ENCODE data around the gene ARVCF. TPM values are rescaled to one million over a fixed set of nuclear protein-coding genes. Genes with fewer than 3 reads are reported as not detected.

Gene ARVCF
- total RNA-seq, 1 experiment from 2014 or later, result 0.58 TPM

DNA sequence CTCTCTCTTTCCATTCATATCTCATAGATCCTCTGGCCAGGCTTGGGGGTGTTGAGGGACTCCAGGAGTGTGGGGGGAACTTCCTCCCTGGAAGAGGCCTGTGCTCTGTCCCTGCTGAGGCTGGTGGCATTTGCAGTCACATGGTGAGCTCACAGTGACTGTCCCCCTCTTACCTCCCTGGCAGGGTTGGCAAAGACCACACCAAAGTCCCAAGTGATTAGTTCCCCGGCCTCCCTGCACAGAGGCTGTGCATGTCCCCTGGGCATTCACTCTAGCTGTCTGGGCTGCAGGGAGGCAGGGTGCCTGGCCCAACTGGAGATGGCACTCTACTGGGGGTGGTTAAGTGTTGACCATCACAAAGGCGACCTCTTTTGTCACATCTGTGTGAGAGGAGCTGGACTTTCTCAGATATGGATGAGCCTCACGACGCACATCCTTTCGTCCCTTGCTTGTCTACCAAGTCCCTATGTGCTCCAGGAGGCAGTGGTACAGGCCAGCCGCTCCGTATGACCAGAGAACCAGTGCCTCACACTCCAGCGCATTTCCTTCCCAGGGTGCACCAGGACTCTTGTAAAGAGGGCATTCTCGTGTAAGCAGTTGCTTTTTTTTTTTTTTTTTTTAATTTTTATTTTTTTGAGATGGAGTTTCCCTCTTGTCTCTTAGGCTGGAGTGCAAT lies 13.1 kb upstream of the ARVCF start:
- DNase-seq (ENCODE audit: low spot score), result no peak

DNA sequence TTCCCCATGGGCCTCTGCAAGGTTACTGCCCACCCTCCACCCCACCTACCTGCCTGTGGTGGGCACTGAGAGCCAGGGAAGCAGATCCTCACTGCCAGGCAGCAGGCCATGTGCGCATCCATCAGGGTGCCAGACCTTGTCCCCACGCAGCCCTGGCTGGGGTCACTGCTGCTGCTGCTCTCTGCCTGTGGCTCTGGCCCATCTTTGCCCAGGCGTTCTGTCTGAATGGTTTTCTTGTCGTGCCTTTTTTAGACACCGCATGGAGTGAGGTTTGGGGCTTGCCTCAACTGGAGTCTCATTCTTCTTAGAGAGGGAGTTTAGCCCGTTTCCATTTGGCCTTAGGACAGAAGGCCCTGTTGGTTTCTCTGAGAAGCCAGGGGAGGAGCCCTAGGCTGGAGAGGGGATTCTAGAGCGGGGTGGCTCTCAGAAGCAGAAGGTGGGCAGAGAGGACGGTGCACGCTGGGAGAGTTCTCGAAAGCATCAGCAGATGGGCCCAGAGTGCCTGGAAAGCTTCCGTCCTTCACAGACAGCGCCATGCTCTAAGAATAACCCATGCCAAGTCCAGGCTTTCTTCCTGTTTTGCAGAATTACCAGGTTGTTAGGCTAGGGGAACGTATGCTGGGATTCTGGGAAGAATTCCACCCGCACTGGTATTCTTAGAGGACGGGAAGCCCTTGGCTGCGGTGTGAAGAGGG lies 12.4 kb upstream of the ARVCF start:
- DNase-seq (ENCODE audit: low spot score), result no peak

DNA sequence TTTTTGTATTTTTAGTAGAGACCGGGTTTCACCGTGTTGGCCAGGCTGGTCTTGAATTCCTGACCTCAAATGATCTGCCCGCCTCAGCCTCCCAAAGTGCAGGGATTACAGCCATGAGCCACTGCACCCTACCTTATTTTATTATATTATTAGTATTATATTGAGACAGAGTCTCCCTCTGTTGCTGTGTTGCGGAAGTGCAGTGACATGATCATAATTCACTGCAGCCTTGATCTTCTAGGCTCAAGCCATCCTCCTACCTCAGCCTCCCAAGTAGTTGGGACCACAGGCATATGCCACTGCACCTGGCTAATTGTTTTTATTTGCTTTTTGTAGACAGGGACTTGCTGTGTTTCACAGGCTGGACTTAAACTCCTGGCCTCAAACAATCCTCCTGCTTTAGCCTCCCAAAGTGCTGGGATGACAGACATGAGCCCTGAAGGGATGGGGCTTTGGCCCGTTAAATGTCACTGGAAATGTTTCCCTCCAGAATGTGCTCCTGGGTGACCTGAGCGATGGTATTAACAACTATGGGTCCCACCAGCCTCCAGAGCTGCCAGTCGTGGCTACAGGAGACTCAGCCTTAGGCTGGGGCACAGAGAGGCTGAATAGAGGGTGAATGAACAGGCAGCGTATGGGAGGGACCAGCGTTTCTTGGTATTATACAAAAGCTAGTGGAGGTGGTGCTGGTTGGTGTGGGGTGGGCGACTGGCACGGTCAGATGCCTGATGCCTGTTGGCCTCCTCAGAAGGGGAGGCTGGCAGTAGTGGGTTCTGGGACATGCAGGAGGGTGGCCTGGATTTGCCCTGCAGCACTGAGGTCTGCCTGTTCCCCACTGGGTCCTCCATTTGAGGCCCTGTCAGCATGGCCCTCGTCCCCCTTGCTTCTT lies 11.6 kb upstream of the ARVCF start:
- DNase-seq (ENCODE audit: low spot score), result no peak

- no peak for DNase-seq (ENCODE audit: low spot score)
Measured at GRCh38 chr22:20026996-20027601, 10.5 kb upstream of the ARVCF start.

DNA sequence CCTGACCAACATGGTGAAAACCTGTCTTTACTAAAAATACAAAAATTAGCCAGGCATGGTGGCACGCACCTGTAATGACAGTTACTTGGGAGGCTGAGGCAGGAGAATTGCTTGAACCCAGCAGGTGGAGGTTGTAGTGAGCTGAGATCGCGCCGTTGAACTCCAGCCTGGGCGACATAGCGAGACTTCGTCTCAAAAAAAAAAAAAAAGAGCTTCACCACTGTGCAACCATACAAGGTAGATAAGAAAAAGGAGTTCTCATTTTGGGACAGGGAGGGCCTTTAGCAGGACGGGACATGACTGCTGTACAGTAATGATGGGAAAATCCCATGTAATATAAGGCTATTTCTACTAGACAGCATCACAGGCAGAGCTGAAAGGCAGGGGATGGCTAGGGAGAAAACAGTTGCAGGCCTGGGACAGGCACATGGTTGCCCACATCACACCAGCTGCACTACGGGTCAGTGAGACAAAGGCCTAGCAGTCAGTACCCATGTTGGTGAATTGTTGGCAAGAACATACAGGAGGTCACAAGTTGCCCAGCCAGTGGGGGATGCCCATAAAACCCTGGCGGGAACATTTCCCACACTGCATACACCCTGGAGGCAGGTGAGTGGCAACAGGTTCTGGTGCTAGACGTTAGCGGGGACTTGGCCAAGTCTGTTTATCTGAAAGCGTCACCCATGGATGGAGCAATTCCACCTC lies 9.7 kb upstream of the ARVCF start:
- no peak for DNase-seq (ENCODE audit: low spot score)

DNA sequence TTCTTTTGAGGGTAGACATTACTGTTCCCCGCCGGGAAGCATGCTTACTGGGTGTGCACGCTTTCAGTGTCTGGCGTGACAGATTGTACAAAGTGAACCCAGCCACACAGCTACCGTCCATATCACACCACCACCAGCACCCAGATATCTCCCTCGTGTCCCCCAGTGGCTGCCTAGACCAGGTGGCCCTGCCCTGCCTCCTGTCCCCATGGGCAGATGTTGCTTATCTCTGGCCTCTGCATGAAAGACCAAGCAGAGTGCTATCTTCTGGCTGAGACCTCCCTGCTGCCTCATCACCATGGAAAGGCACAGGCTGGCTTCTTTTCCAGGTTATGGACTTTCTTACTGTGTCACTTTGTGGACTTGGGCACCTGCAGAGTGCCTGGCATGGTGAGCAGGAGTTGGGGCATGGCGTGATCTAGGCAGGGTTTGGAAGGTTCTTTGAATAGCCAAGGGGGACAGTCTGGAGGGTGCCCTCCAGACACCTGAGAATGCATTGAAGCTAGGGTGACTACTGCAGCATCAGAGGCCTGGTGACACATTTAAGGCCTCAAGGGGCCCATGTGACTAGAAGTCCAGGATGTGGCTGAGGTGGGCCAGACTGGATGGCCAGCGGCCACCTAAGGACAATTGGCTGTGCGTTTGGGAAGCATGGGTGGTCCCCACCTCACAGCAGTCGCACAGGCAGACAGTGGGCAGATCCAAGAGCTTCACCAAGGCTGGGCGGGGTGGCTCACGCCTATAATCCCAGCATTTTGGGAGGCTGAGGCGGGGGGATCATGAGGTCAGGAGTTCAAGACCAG lies 9.0 kb upstream of the ARVCF start:
- no peak for DNase-seq (ENCODE audit: low spot score)

DNA sequence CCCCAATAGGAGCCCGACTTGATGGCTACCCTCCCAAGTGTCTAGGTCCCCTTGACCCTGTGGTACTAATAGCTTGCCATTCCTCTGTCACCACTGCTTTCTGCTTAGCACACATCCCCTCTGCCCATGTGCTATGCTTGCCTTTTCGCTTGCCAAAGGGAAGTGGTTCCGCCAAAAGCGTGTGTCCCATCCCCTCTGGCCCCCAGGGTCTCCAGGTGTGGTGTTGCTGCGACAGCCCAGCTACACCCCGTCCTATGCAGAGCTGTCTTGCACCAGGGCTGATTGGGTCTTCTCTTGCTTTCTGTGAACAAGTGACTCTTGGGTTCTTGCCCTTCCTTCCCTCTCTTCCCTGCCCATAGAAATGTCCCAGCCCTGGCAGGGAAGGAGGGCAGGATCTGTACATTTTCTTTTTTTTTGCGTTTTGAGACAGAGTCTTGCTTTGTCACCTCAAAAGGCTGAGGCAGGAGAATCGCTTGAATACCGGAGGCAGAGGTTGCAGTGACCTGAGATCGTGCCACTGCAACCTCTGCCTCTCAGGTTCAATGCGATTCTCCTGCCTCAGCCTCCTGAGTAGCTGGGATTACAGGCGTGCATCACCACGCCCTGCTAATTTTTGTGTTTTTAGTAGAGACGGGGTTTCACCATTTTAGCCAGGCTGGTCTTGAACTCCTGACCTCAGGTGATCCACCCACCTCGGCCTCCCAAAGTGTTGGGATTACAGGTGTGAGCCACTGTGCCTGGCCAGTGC lies 8.2 kb upstream of the ARVCF start:
- DNase-seq (ENCODE audit: low spot score), result no peak

GRCh38 chr22:20024225-20024624 lies 7.6 kb upstream of the ARVCF start:
- DNase-seq (ENCODE audit: low spot score), result no peak

GRCh38 chr22:20022978-20023613 lies 6.5 kb upstream of the ARVCF start:
- no peak for DNase-seq (ENCODE audit: low spot score)

- DNase-seq (ENCODE audit: low spot score), result no peak
Measured at GRCh38 chr22:20022231-20022977, 5.8 kb upstream of the ARVCF start.

- peak; percentile 31 for DNase-seq (ENCODE audit: low spot score)
Measured at GRCh38 chr22:20021196-20022181, 4.9 kb upstream of the ARVCF start.

DNA sequence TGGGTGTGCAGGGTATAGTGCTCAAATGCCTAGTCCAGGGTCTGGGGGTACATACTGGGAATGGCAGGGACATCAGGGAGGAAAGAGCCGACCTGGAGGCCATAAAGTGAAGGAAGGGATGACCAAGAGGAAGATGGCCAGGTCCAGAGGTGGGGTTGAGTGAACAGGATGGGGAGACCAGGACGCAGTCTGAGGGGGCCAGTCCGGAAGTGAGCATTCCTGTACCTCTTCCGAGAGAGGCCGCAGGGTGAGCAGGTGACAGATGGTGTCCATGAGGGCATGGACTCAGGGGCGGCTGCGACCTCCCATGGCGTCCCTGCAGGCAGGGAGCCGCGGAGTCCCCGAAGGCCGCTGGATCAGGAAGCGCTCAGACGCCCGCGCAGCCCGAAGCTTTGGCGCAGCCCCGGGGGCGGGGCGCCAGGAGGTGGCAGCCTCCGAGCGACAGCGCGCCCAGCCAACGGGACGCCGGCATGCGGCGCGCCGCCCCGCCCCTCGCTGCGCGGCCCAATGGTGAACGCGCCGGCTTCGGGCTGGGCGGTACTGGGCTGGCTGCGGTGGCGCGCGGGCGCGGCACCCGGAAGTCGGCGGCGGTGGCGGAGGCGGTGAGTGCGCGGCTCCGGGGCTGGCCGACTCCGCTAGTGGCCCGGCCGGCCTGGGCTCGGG lies 4.0 kb upstream of the ARVCF start, which contains the start of gene TANGO2:
Gene TANGO2, plus strand, starts transcription at position 578 of the 663 bp plus-strand sequence. CDS start 15,689 bp downstream, outside the sequence.
- peak; percentile 61 for DNase-seq (ENCODE audit: low spot score)

- DNase-seq (ENCODE audit: low spot score), result no peak
Measured at GRCh38 chr22:20019661-20020532, 3.3 kb upstream of the ARVCF start.

DNA sequence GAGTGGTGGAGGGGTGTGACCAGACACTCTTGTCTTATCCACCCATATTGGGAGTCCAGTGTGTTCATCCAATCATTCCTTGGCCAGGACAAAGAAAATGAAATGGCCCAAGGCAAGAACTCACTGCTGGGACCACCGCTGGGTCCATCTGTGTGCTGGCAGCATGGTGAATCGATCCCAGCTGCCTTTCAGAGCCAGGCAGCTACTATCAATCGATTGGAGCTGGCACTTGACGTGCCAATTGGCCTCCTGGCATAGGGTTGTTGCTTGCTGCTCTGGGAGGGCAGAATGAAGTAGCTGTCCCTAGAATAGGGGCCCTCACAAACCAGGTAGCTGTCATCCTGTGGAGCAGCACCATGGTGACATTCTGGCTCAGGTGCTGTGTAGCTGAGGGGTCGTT lies 1.4 kb upstream of the ARVCF start:
- DNase-seq (ENCODE audit: low spot score), result no peak

GRCh38 chr22:20017622-20017958 lies 967 bp upstream of the ARVCF start:
- DNase-seq (ENCODE audit: low spot score), result no peak

Data from H4 (cell line).